IPS-18c (cell line): Measurements from ENCODE around the gene ZSCAN9.

Source experiments
- H3K4me3 ChIP-seq: 2 replicates; pipeline ENCODE4 v1.7.0; 2013; ENCODE audit warnings: low read depth, mild to moderate bottlenecking, low read length, moderate library complexity; ENCODE audit not compliant: insufficient read depth
- H3K9me3 ChIP-seq: one replicate; pipeline ENCODE4 v1.6.1; 2013; ENCODE audit warnings: mild to moderate bottlenecking, low read length, moderate library complexity; ENCODE audit not compliant: control insufficient read depth, insufficient read depth

ZSCAN9 gene

GRCh38 chr6:28254121-28254519, 29.0 kb downstream of the ZSCAN9 start:
- Histone ChIP-seq H3K9me3 (no peaks in the 10 kb centered on the region), H3K4me3 (no peak overlapping the region)

DNA sequence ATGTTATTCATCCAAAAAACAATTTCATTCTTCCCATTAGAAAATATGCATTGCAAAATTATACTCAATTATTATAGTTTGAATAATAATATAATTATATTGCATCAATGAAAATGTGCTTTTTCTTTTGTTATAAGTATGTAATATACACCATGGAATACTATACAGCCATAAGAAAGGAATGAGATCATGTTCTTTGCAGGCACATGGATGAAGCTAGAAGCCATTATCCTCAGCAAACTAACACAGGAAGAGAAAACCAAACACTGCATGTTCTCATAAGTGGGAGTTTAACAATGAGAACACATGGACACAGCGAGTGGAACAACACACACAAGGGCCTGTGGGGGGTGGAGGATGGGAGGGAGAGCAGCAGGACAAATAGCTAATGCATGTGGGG, 32.0 kb downstream of the ZSCAN9 start:
- Histone ChIP-seq H3K4me3 (no peak overlapping the region), H3K9me3 (no peaks in the 10 kb centered on the region)

DNA sequence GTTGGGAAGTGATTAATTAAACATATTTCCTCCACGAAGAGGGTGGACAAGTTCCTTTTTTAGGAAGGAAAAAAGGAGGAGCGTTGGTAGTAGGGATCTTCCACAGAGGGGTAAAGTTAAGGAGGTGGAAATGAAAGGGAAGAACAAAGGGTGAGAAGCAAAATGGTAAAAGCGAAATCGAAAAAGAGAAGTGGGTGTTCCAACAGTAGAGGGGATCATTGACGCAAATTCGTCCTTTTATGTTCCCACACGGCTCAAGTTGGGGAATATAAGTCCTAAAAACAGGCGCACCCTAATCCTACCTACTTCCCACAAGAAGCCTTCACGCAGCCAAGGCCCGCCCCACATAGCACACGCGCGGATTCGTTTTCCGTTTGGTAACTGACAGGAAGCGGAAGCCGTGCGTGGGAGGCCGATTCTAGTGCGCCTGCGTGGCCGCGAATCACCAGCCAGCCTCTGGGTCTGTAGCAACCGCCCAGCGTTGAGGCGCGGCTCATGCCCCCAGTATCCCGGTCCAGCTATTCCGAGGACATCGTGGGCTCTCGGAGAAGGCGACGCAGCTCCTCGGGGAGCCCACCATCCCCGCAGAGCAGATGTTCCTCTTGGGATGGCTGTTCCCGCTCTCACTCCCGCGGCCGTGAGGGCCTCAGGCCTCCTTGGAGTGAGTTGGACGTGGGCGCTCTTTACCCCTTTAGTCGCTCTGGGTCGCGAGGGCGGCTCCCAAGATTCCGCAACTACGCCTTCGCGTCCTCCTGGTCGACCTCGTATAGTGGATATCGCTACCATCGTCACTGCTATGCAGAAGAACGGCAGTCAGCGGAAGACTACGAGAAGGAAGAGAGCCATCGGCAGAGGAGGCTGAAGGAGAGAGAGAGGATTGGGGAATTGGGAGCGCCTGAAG, 34.1 kb downstream of the ZSCAN9 start, which contains the start of gene NKAPL:
Gene NKAPL (plus strand): TSS at position 421 of the 901 bp plus-strand sequence. CDS start 75 bp downstream, at position 496.
- no peaks in the 10 kb centered on the region for H3K9me3 ChIP-seq
- H3K4me3 ChIP-seq = peak within 1 kb of the TSS; percentile 10; the same call in 1 of the 2 replicates

DNA sequence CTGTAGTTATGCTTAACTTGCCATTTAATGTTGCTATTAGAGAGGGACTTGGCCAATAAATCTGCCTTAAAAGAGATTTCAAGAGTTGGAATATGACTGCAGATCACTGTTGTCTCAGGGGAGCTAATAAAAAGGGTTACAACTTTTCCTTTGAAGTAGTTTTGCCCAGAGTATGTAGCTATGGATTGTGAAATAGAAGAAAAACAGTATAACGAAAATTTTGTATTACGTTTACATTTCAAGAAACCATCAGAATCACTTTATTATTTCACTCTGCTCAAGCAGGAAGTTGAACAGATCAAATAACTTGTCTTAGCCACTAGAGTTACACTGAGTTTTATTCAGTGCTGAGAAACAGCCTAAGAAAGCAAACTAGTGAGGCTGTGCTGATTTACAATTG, 38.8 kb downstream of the ZSCAN9 start:
- H3K9me3 ChIP-seq = no peaks in the 10 kb centered on the region
- no peak overlapping the region for H3K4me3 ChIP-seq

DNA sequence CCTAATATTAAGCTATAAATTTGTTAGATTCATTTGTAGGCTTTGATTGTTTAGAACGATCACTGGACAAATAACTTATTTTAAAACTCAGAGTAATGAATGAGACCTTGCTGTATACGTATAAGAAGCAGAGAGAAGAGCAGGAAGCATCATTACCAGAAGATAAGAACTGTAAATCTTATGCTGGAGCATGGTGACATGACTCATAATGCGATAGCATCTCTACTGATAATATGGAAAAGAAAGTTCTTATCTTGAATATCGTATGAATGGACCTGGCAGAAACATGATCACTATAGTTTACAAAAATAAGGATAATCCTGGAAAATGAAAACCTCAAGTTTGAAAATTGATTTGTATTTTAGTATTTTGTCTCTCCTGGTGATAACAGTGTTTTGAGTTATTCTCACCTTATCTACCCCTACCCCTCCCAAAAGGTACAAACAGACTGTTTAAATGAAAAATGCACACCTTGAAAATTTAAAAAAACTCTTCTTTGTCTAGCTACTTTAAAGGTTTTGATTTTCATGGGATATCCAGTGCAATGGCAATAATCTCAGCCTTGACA, 39.8 kb downstream of the ZSCAN9 start:
- H3K9me3 ChIP-seq = no peaks in the 10 kb centered on the region

DNA sequence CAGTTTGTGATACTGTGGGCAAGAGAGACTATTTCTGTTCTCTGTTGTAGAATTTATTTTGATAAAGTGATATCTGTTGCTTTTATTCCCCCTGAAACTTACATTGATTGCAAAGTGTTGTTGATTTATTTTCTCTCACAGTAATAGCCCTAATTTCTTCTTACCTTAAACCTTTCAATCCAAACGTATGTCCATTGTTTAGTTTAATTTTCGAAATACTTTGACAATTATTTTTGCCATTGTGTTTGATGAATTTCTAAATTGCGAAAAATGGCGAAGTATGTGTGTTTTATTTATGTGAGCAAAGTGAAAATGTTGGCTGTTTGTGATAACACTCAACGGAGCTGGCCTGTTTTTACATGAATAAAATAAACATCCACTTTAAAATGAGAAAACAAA, 41.5 kb downstream of the ZSCAN9 start:
- H3K9me3 ChIP-seq = no peaks in the 10 kb centered on the region
- peak overlapping the region; percentile 70; the same call in 1 of the 2 replicates for H3K4me3 ChIP-seq

More for the DNA sequence above, 39.8 kb downstream of the ZSCAN9 start:
- H3K4me3 ChIP-seq = no peak overlapping the region

DNA sequence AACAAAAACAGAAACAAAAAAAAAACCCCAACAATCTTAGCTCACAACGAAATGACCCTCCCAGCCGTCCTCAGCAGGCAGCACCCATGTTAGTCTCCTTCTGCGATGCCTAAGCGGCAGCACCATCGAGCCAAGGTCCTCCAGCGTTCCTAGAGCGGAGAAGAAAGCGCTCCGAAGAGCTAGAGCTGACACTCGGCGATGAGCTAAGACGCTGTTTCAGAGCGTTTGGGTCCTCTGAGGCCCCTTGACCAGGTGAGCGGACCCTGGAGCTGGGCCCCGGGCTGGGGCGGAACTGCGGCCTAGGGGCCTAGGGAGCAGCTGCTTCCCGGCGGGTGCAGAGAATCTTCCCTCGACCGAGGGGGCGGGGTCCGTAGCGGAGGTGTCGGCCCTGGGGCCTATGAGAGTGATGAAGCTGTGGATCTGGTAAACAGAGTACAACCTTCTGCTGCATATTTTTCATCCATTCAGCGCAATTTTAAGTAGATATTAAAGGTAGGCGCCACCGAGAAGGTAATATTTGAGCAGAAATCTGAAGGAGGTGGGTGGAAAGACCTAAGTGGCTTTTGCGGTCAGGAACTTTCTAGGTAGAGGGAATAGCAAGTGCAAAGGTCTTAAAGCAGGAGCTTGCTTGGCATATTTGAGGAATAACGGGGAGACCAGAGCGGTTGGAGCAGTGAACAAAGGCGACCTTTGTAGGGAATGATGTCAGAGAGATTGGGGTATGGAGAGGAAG, 42.1 kb downstream of the ZSCAN9 start, which contains the start of gene ZSCAN26:
Gene ZSCAN26 (plus strand): TSS at position 182 of the 733 bp plus-strand sequence. CDS start 4,777 bp downstream, outside the sequence.
- Histone ChIP-seq H3K4me3 (peak within 1 kb of the TSS; percentile 70), H3K9me3 (no peaks in the 10 kb centered on the region)

DNA sequence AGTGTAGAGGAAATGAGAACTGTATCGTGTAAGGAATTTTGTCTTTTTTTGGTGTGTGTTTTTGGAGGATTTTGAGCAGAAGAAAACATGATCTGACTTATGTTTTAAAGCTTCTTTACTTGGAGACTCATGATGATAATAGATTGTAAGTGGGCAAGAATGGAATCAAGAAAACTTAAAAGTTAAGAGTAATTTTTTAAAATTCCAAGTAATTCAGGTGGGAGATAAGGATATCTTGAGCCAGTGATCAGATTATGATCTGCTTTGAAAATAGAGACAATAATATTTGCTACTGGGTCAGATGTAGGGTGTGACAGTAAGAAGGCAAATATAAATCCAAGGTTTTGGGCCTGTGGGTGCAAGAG, 42.6 kb downstream of the ZSCAN9 start:
- H3K4me3 ChIP-seq = peak overlapping the region; percentile 70

GRCh38 chr6:28269492-28269891, 44.4 kb downstream of the ZSCAN9 start:
- H3K4me3 ChIP-seq = no peak overlapping the region
- H3K9me3 ChIP-seq = no peaks in the 10 kb centered on the region

More for the DNA sequence above, 42.6 kb downstream of the ZSCAN9 start:
- H3K9me3 ChIP-seq = no peaks in the 10 kb centered on the region

GRCh38 chr6:28274888-28275287, 49.8 kb downstream of the ZSCAN9 start:
- Histone ChIP-seq H3K9me3 (no peaks in the 10 kb centered on the region), H3K4me3 (no peak overlapping the region)

DNA sequence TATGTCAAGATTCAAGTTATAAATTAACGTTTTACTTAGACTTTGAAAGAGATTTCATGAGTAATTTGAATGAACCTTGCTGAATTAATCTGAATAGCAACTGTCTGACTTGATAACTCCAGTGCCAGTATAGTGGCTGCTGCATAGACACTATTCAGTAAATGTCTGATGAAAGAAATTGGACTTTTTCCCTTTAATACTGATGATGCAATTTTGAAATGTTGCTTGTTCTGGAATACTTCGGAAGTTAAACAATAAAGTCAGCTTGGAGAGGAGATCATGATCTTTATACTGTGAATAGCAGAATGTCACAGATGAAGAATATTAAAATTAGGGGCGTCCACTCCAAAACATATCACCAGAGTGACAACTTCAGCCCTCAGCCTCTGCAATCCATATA, 52.7 kb downstream of the ZSCAN9 start:
- Histone ChIP-seq H3K4me3 (no peak overlapping the region), H3K9me3 (no peaks in the 10 kb centered on the region)

DNA sequence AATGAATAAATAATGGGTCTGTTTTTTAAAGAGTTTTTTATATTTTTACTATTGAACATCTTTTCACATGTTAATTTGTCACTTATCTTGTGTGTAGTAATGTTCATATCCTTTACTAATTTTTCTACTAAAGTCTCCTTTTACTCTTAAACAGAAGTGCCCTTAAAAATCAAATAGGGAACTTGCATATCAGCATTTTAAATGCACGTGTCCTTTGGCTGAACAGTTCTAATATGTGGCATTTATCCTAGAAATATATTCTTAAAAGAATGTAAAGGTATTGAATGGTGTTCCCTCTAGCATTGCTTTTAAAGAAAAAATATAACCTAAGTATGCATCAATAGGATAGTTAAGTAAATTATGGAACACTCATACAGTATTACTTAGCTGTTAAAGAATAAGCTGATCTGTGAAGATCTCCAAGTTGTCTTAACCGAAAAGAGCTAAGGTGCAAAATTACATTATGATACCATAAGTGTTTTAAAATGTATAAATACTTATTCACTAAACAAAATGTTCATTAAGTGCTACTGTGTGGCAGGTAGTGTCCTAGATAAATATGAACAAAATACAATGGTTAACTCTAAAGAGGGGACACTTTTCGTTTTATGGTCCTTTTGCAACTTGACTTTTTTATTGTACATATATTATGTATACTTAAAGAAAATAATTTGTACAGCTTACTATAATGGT, 55.7 kb downstream of the ZSCAN9 start:
- Histone ChIP-seq H3K9me3 (no peaks in the 10 kb centered on the region), H3K4me3 (peak overlapping the region; percentile 87; the same call in 1 of the 2 replicates)

DNA sequence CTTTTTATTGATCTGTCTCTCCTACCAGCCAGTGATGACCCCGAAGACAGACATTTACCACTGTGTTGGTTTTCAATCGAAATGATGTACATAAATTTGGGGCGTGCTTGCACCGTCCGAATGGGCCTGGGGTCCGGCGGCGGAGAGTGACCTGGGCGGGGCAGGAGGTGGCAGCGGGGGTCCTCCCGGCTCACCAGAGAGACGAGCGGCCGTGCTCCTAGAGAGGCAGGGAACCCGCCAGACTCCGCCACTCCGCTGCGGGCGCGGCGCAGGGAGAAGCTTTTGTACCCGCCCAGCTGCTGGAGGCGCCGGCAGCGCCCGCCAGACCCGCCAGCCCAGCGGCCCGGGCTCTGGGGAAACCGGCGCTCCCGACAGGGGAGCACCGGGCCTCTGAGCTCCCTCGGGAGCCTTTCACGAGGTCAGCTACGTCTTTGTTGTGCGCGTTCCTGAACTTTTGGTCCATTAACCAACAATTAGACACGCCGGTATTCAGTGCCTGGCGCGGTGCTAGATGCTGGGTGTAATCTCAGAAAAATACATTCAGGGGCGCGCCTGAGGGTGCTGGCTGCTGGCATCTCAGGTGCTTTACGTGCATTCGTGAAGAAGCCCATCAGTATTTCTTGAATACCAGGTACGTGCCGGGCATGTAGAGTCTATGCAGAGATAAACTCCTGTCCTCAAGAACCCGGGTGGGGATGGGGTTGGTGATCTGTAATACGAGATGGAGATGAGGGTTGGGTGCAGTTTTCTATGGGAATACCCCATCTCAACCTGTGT, 56.4 kb downstream of the ZSCAN9 start, which contains the start of gene PGBD1:
Gene PGBD1 (plus strand): TSS at position 285 of the 777 bp plus-strand sequence. CDS start 2,242 bp downstream, outside the sequence.
- Histone ChIP-seq H3K9me3 (no peaks in the 10 kb centered on the region), H3K4me3 (peak within 1 kb of the TSS; percentile 87)

DNA sequence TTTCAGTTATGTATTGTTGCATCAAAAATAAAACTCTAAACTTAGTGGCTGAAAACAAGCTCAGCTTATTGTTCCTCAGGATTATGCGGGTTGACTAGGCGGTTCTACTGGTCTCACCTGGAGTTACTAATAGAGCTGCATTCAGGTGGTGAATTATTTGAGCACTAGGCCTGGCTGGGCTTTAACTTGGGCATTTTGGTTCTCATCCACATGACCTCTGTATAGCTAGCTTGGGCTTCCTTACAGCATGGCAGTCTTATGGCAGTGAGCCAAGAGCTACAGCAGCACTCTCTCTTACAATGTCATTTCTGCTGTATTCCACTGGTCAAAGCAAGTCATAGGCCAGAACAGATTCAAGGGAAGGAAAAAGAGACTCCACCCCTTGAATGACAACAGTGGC, 57.9 kb downstream of the ZSCAN9 start:
- Histone ChIP-seq H3K9me3 (no peaks in the 10 kb centered on the region), H3K4me3 (peak overlapping the region; percentile 87; the same call in 1 of the 2 replicates)
